K562 (cell line): Measurements from ENCODE around the gene EML6. TPM values are rescaled to one million over a fixed set of nuclear protein-coding genes. Genes with fewer than 3 reads are reported as not detected.

Source experiments
- ATAC-seq: fragments of 200-7000 bp; cut with Tn5 transposase; 3 replicates; pipeline ENCODE4 v1.9.1; 2020; ENCODE audit warnings: moderate library complexity
- BruUV-seq: library from RNA; stranded (reverse); fragments of 400-500 nt; replicated peaks from 2 replicates; lab custom pipeline; 2021; lab: Mats Ljungman, UMichigan
- CTCF ChIA-PET: fragments of 300-600 bp; formaldehyde crosslinking; extraction: SDS; loops from one replicate; lab custom pipeline; 2021; ENCODE audit warnings: low intra/inter-chr PET ratio; lab: Yijun Ruan, JAX
- POLR2A ChIA-PET: fragments of 300-600, 350-650 bp; sonication (Branson Sonifier 250); formaldehyde crosslinking; extraction: SDS; loops from one replicate; lab custom pipeline; 2021; ENCODE audit warnings: antibody characterized with exemption, inconsistent platforms; lab: Yijun Ruan, JAX
- DNase-seq, 4 experiments: peaks; one replicate each; pipeline versions ENCODE4 v3.0.0 to v3.0.0-alpha.2; 2011 to 2018; ENCODE audit warnings: low spot score in 3 of 4, mixed read lengths in 3 of 4; ENCODE audit errors: extremely low read depth in 1 of 4
- FAIRE-seq: peaks from 2 replicates; lab custom pipeline; 2011; peaks lifted over from hg19 to GRCh38; lab: Jason Lieb, UNC
- H2AFZ ChIP-seq: 2 replicates; pipeline ENCODE4 v1.6.0; 2011; ENCODE audit warnings: low read depth, low read length, control low read depth, inconsistent platforms
- H3K27ac ChIP-seq: fragments of 200-600 bp; 3 replicates; pipeline ENCODE4 v1.8.0; 2011; ENCODE audit warnings: low read depth, mild to moderate bottlenecking, control low read depth, inconsistent platforms, low read length, moderate library complexity, mixed read lengths; ENCODE audit errors: extremely low read depth
- H3K27me3 ChIP-seq, 2 experiments: fragments of 300-600 bp in 1 of 2; 2 replicates in 1 of 2; 3 replicates in 1 of 2; pipeline versions ENCODE4 v1.6.0 to v1.8.0; 2011; ENCODE audit warnings: inconsistent platforms in 2 of 2, low read length in 2 of 2, mild to moderate bottlenecking in 1 of 2, mixed read lengths in 1 of 2, moderate library complexity in 1 of 2; ENCODE audit not compliant: control insufficient read depth in 2 of 2, insufficient read depth in 2 of 2
- H3K36me3 ChIP-seq: fragments of 300-600 bp; 3 replicates; pipeline ENCODE4 v1.8.0; 2011; ENCODE audit warnings: mild to moderate bottlenecking, low read length, inconsistent platforms; ENCODE audit not compliant: control insufficient read depth, insufficient read depth
- H3K4me1 ChIP-seq, 2 experiments: fragments of 200-600 bp in 1 of 2; replicated peaks in 1 of 2; 2 replicates in 1 of 2; 3 replicates in 1 of 2; pipeline versions ENCODE4 v1.5.1 to v1.8.0; 2011; ENCODE audit warnings: inconsistent platforms in 2 of 2, low read length in 2 of 2, mild to moderate bottlenecking in 1 of 2, mixed read lengths in 1 of 2, moderate library complexity in 1 of 2; ENCODE audit not compliant: control insufficient read depth in 2 of 2, insufficient read depth in 2 of 2
- H3K4me2 ChIP-seq: 2 replicates; pipeline ENCODE4 v1.6.1; 2011; ENCODE audit warnings: low read length, control low read depth, inconsistent platforms, mixed read lengths; ENCODE audit not compliant: insufficient read depth
- H3K4me3 ChIP-seq: fragments of 200-600 bp; sonication (generic), shearing (Covaris generic); 2 replicates; pipeline ENCODE4 v1.5.1; 2016; ENCODE audit warnings: control low read depth, inconsistent platforms
- H3K79me2 ChIP-seq: fragments of 200-600 bp; 3 replicates; pipeline ENCODE4 v1.8.0; 2011; ENCODE audit warnings: low read length, inconsistent platforms; ENCODE audit not compliant: control insufficient read depth, insufficient read depth
- H3K9ac ChIP-seq, 2 experiments: 2 replicates each; pipeline versions ENCODE4 v1.6.0 to v1.6.1; 2011; ENCODE audit warnings: low read depth in 2 of 2, low read length in 2 of 2, control low read depth in 1 of 2, inconsistent platforms in 1 of 2, mild to moderate bottlenecking in 1 of 2, mixed read lengths in 1 of 2; ENCODE audit not compliant: insufficient read depth in 1 of 2
- H3K9me1 ChIP-seq: one replicate; pipeline ENCODE4 v1.6.0; 2011; ENCODE audit warnings: inconsistent platforms, mild to moderate bottlenecking, low read length, moderate library complexity; ENCODE audit not compliant: control insufficient read depth, insufficient read depth
- H3K9me3 ChIP-seq: replicated peaks from 2 replicates; pipeline ENCODE4 v1.5.1; 2011; ENCODE audit warnings: low read depth, low read length, inconsistent platforms; ENCODE audit not compliant: control insufficient read depth, insufficient read depth
- H4K20me1 ChIP-seq: replicated peaks from 2 replicates; pipeline ENCODE4 v1.6.1; 2011; ENCODE audit warnings: low read length, inconsistent platforms, mixed read lengths; ENCODE audit not compliant: control insufficient read depth, insufficient read depth
- POLR3A ChIP-seq: IDR thresholded peaks from 2 replicates; pipeline ENCODE4 v1.6.1; 2011; ENCODE audit warnings: borderline replicate concordance, mild to moderate bottlenecking, moderate library complexity; ENCODE audit not compliant: insufficient read length, insufficient read depth; ENCODE audit errors: extremely low read depth
- ZBTB40 ChIP-seq, 2 experiments: fragments of 450-650 bp in 1 of 2; sonication (generic) in 1 of 2; formaldehyde crosslinking in 1 of 2; IDR thresholded peaks; 2 replicates each; pipeline versions ENCODE4 v1.7.1 to v1.9.0; 2016 to 2022; ENCODE audit warnings: inconsistent platforms in 1 of 2, mild to moderate bottlenecking in 1 of 2, missing genetic modification reagents in 1 of 2
- ZNF444 ChIP-seq: fragments of 250-450 bp; sonication (Bioruptor Pico); IDR thresholded peaks from 2 replicates; pipeline ENCODE4 v1.4.0; 2020; ENCODE audit warnings: mild to moderate bottlenecking, moderate library complexity
- WGBS: fragments of 100-300 bp; shearing (Covaris generic); methylation state at CpG from one replicate; pipeline ENCODE4 v1.1.6; 2016; ENCODE audit warnings: low coverage, mixed read lengths; ENCODE audit not compliant: insufficient coverage; ENCODE audit errors: missing lambda C conversion rate; 5-methylcytosine and 5-hydroxymethylcytosine counted together
- in situ Hi-C: fragments of 300-500 bp; cut with MboI; formaldehyde crosslinking; loops from 4 replicates; pipeline ENCODE4 v1.15.0; 2018; ENCODE audit warnings: inconsistent platforms, mixed read lengths
- intact Hi-C: fragments of 100-400 bp; cut with micrococcal nuclease; formaldehyde crosslinking; loops from 2 replicates; pipeline ENCODE4 v1.14.2; 2022
- polyA plus RNA-seq, 8 experiments: library from polyadenylated mRNA; depleted of rRNA in 4 of 8; stranded (reverse) in 5 of 8; unstranded in 3 of 8; fragments of >200 nt; fragmentation: Nextera tagmentation in 2 of 8; fragmentation: Illumina TruSeq in 1 of 8; extraction: Ambion mirVana in 2 of 8; extraction: Trizol in 1 of 8; gene quantifications; 2 replicates each; pipeline versions ENCODE4 v1.2.1 to v1.2.3, GENCODE V29; 2011 to 2014; ENCODE audit warnings: inconsistent platforms in 1 of 8, missing spikeins in 1 of 8
- total RNA-seq, 7 experiments: library from RNA; depleted of rRNA in 6 of 7; stranded (reverse); fragments of >200 nt in 6 of 7; fragmentation: Illumina TruSeq in 2 of 7; extraction: Trizol in 2 of 7; gene quantifications; 2 replicates each; pipeline versions ENCODE4 v1.2.1 to v1.2.3, GENCODE V29; 2011 to 2021; ENCODE audit warnings: low replicate concordance in 1 of 7

The EML6 gene
- total and polyA plus RNA-seq, 9 of the 15 experiments (the other 6 are each of a cell fraction or from before 2014, with no cell fraction given), result 0.07 to 0.56 (median 0.25) TPM

GRCh38 chr2:54760310-54760709 lies 36.8 kb downstream of the EML6 start:
- POLR2A ChIA-PET, result no interaction called here
- WGBS, result 0% methylated on average over 2 of the region's 2 CpGs
- Histone ChIP-seq H3K27me3 (peaks cover 4 to 7% of the 10 kb centered on the region in 2 experiments; a peak in 3 of 5 replicates), H3K4me2 (no peak overlapping the region), H3K9me1 (no peaks in the 10 kb centered on the region), H4K20me1 (no peaks in the 10 kb centered on the region), H3K79me2 (no peaks in the 10 kb centered on the region), H3K4me1 (no peaks in the 10 kb centered on the region), H3K9ac (no peak overlapping the region), H3K36me3 (no peaks in the 10 kb centered on the region), H3K27ac (no peak overlapping the region), H3K9me3 (no peaks in the 10 kb centered on the region), H2AFZ (no peak overlapping the region), H3K4me3 (no peak overlapping the region)
- no peak for ATAC-seq
- in situ Hi-C loops, result no loop called here
- CTCF ChIA-PET, result no interaction called here
- intact Hi-C loops, result loop anchor here (5.0 kb wide), 1 partner anchor 77 kb away; no protein-coding TSS in a partner anchor
- FAIRE-seq, result no peak
- TF ChIP-seq ZNF444 (no peak), POLR3A (no peak)
- BruUV-seq, result no TSS peak
- no peak for DNase-seq

- H3K27ac ChIP-seq, result no peak overlapping the region
- H3K9me3 ChIP-seq, result no peaks in the 10 kb centered on the region
- POLR2A ChIA-PET, result no interaction called here
- no peak overlapping the region for H3K4me3 ChIP-seq
- no peak overlapping the region for H3K4me2 ChIP-seq
- H3K9me1 ChIP-seq, result no peaks in the 10 kb centered on the region
- FAIRE-seq, result peak; percentile 61
- intact Hi-C loops (loop anchor here (2.0 to 5.0 kb wide), 2 partner anchors 74 to 411 kb away; no protein-coding TSS in a partner anchor), in situ Hi-C loops (no loop called here)
- BruUV-seq, result no TSS peak
- no peaks in the 10 kb centered on the region for H3K4me1 ChIP-seq
- H2AFZ ChIP-seq, result no peak overlapping the region
- WGBS, result under 1% methylated on average over 7 of the region's 7 CpGs
- DNase-seq, result peak in 2 of 4 experiments; percentile 32 to 40
- H3K9ac ChIP-seq, result no peak overlapping the region
- no peaks in the 10 kb centered on the region for H3K36me3 ChIP-seq
- H3K79me2 ChIP-seq, result no peaks in the 10 kb centered on the region
- ATAC-seq, result peak; percentile 88
- H4K20me1 ChIP-seq, result no peaks in the 10 kb centered on the region
- CTCF ChIA-PET, result no interaction called here
- H3K27me3 ChIP-seq, result peaks cover 0 to 4% of the 10 kb centered on the region in 2 experiments; a peak in 1 of 5 replicates
- TF ChIP-seq ZBTB40 (IDR thresholded peaks at IDR 0.05) (no peak), ZBTB40 (CRISPR knock-in tag; IDR thresholded peaks at IDR 0.05) (no peak)
These were observed 40.3 kb downstream of the EML6 start for GRCh38 chr2:54763636-54764291.
